Heart left ventricle (tissue), 13 donors: ENCODE measurements around the gene TMC7.
"Not testable (repeated sequence)": the region's sequence is repeated elsewhere in the genome, so short reads cannot be mapped to it uniquely, and the experiment has no call there.

Source experiments
- CTCF ChIP-seq, 12 donors: fragments of 200-600 bp; sonication (generic) in 4 of 12; IDR thresholded peaks; one replicate each; pipeline versions ENCODE4 v1.5.0 to v1.8.0; 2018 to 2022; ENCODE audit warnings: antibody characterized with exemption in 12 of 12, mild to moderate bottlenecking in 5 of 12
- POLR2A ChIP-seq, 2 donors: fragments of 450-650 bp; IDR thresholded peaks; one replicate each; pipeline ENCODE4 v1.6.1; 2017; ENCODE audit warnings: antibody characterized with exemption in 2 of 2, mild to moderate bottlenecking in 2 of 2, moderate library complexity in 2 of 2
- donor health status: ischemic (EF 13 %, LVEDD 7.1; RV severe dilation, severe dysfunction).
- donor health status: DM: no; HTN: yes; CAD: no.
- donor health status: DM: no; HTN: no; CAD: no.
- donor health status: ischemic (EF 25% LVEDD 6.9; RV normal size, moderate dysfunction).
- donor health status: ischemic (EF 25% LVEDD 5.7; RV mildly dilated, moderate dysfunction).
- donor health status: ischemic (EF 35%, LVEDD 5.7; RV mildly dilated, moderate dysfunction).
- donor health status: nonischemic (EF 11% LVEDD 7.7; RV severe dilation, severe dysfunction).
- donor health status: DM: yes; HTN: yes; CAD: no.
- donor health status: PGD.
- donor health status: ischemic (EF 29% LVEDD 5.4; RV normal size, mild dysfunction).
- donor health status: nonischemic (EF 23%, LVEDD 6.1; RV moderate dilation, normal function).

GRCh38 chr16:18995406-18995805 is 11.7 kb downstream of the TMC7 start:
- not testable (repeated sequence) for TF ChIP-seq CTCF, POLR2A (IDR thresholded peaks at IDR 0.05)
